Effector memory CD4-positive, alpha-beta T cell (primary cell): ENCODE measurements around the gene LGI4.

Source experiments
- DNase-seq, 3 donors: peaks; one replicate each; pipeline ENCODE4 v3.0.0-alpha.2; 2020
- H3K27ac ChIP-seq: 2 replicates; pipeline ENCODE4 v1.7.0; 2013; ENCODE audit warnings: mild to moderate bottlenecking, low read length, moderate library complexity; ENCODE audit not compliant: insufficient read depth, poor library complexity, severe bottlenecking
- H3K27me3 ChIP-seq: replicated peaks from 2 replicates; pipeline ENCODE4 v1.7.0; 2013; ENCODE audit warnings: mild to moderate bottlenecking, low read length; ENCODE audit not compliant: insufficient read depth, control insufficient read depth, poor library complexity, severe bottlenecking
- H3K36me3 ChIP-seq: 2 replicates; pipeline ENCODE4 v1.7.0; 2013; ENCODE audit warnings: mild to moderate bottlenecking, low read length, moderate library complexity; ENCODE audit not compliant: control insufficient read depth, insufficient read depth
- H3K4me1 ChIP-seq: 2 replicates; pipeline ENCODE4 v1.7.0; 2013; ENCODE audit warnings: low read length, mild to moderate bottlenecking; ENCODE audit not compliant: control insufficient read depth, insufficient read depth, poor library complexity, severe bottlenecking
- H3K4me3 ChIP-seq: 2 replicates; pipeline ENCODE4 v1.7.0; 2013; ENCODE audit warnings: low read length, low read depth, mild to moderate bottlenecking; ENCODE audit not compliant: insufficient read depth, poor library complexity, severe bottlenecking
- H3K9me3 ChIP-seq: 2 replicates; pipeline ENCODE4 v1.7.0; 2013; ENCODE audit warnings: mild to moderate bottlenecking, low read length, moderate library complexity; ENCODE audit not compliant: control insufficient read depth

LGI4 gene

DNA sequence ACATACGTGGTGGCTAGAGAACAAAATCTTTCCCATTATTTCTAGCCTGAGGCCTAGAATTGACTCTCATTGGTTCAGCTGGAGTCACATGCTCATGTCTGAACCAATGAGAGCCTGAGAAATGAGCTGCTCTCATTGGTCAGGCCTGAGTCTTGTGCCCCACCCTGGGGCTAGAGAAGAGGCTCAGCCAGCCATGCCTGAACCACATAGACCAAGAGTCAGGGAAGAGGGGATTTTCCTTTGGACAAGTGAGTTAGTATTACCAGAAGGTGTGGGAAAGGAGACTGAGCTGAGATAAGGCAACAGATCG is 26.5 kb upstream of the LGI4 start:
- no peak overlapping the region for H3K27ac ChIP-seq
- H3K36me3 ChIP-seq = peaks cover 96% of the 10 kb centered on the region
- no peaks in the 10 kb centered on the region for H3K27me3 ChIP-seq
- H3K4me3 ChIP-seq = no peak overlapping the region
- H3K9me3 ChIP-seq = peaks cover 10% of the 10 kb centered on the region
- peaks cover 14% of the 10 kb centered on the region for H3K4me1 ChIP-seq
- DNase-seq = no peak

DNA sequence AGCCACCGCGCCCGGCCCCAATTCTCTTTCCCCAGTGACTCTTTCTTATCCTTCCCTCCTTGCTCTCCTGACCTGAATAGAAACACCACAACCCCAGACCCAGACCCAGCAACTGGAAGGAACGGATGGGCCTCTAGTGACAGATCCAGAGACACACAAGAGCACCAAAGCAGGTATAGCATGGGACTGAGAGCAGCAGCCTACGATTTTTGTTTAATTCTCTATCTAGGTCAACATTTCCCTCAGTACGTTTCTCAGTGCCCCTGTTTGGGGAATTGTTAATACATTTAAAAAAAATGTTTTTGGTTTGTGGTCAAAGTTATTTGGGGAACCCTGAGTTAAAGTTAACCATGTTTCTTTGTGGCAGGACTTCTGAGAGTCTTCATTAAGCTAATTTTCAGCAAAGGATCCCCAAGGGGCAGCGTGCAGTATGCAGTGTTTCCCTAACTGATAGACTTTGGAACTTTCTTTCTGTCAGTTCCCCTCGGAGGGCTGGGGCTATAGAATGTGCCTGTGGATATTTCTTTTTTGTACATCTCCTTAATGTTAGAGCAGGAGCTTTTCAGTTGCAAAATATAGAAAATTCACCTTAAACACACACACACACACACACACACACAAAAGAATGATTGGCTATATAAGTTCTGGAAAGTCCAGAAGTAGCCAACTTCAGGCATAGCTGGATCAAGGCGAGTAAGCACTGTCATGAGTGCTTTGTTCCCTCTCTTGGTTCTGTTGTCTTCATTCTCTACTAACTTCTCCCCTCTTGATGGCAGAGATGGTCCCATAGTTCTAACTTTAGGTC is 26.0 kb upstream of the LGI4 start:
- peaks cover 5% of the 10 kb centered on the region for H3K9me3 ChIP-seq
- H3K36me3 ChIP-seq = peaks cover 96% of the 10 kb centered on the region
- no peak for DNase-seq
- H3K27ac ChIP-seq = no peak overlapping the region
- H3K4me3 ChIP-seq = no peak overlapping the region
- no peaks in the 10 kb centered on the region for H3K27me3 ChIP-seq
- peaks cover 19% of the 10 kb centered on the region for H3K4me1 ChIP-seq

DNA sequence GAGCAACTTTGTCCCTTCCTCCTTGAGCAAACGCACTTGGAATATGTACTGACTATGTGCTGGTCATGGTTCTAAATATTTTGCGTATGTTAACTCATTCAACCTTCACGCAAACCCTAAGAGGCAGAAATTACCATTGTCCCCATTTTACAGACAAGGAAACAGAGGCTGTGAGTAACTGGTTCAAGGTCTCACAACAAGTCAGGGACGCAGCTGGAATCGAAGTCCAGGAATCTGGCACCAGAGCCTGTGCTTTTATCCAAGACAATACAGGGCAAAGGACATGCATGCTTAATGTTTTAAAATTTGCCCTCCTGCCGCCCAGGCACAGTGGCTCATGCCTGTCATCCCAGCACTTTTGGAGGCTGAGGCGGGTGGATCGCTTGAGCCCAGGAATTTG is 24.7 kb upstream of the LGI4 start:
- H3K27ac ChIP-seq = no peak overlapping the region
- H3K4me1 ChIP-seq = peaks cover 23% of the 10 kb centered on the region
- H3K36me3 ChIP-seq = peaks cover 85% of the 10 kb centered on the region
- no peaks in the 10 kb centered on the region for H3K9me3 ChIP-seq
- H3K27me3 ChIP-seq = no peaks in the 10 kb centered on the region
- DNase-seq = no peak
- no peak overlapping the region for H3K4me3 ChIP-seq

DNA sequence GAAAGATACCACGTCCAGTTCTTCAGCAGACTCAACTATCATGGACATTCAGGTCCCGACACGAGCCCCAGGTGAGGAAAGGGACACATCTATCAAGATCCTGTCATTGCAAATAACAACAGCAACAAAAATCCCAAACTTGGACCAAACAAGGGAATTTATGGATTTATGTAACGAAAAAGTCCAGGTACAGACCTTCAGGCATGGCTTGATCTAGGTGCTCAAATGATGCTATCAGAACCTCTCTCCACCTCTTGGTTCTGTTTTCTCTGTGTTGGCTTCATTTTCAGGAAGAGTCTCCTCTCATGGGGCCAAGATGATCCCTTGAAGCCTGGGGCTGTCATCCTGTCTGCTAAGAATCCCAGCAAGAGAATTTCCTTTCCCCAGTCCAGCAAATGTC is 22.6 kb upstream of the LGI4 start:
- Histone ChIP-seq H3K36me3 (peaks cover 63% of the 10 kb centered on the region), H3K9me3 (no peaks in the 10 kb centered on the region), H3K27ac (peak overlapping the region; percentile 19), H3K4me1 (peaks cover 32% of the 10 kb centered on the region), H3K27me3 (no peaks in the 10 kb centered on the region), H3K4me3 (no peak overlapping the region)
- DNase-seq = no peak

DNA sequence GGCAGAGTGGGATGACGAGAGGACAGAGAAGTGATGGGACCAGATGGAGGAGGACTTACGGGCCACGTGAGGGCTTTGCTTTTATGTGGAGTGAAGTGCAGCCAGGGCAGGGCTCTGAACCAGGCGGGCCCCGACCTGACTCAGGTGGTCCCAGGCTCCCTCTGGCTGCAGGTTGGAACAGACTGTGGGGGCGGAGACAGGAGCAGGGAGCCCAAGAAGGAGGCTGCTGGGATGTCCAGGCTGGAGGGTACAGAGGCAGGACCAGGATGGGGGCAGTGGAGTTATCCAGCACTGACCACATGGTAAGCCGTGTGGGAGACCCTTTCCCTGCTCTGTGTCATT is 21.8 kb upstream of the LGI4 start:
- Histone ChIP-seq H3K9me3 (no peaks in the 10 kb centered on the region), H3K36me3 (peaks cover 55% of the 10 kb centered on the region), H3K27me3 (no peaks in the 10 kb centered on the region), H3K4me1 (peaks cover 32% of the 10 kb centered on the region), H3K27ac (peak overlapping the region; percentile 93), H3K4me3 (peak overlapping the region; percentile 15)
- no peak for DNase-seq

DNA sequence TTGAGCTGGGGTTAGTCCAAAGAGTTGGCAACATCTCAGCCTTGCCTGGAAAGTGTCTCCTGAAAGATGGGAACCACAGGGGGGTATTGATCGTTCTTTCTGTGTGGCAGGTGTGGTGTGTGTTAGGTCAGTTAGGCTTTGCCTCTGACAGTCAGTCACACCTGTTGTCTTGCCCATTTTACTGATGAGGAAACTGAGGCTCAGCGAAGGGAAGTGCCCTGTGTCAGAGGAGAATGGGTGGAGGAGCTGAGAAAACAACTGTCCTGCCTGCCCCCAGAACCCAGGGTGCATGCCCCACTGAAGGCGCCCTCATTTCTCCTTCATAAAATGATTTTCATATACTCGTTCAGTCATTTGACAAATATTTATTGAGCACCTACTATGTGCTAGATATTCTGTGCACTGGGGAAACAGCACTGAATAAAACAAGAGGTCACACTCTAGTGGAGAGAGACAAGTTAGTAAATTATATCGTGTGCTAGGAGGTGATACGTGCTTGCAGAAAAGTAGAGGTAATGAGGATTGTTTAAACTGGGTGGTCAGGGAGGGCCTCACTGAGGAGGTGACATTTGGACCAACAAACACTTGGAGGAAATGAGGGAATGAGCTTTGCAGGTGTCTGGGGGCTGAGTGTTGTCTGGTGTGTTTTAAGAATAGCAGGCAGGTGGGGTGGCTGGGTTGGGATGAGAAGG is 21.3 kb upstream of the LGI4 start:
- H3K4me3 ChIP-seq = peak overlapping the region; percentile 99
- DNase-seq = no peak
- peaks cover 50% of the 10 kb centered on the region for H3K36me3 ChIP-seq
- no peaks in the 10 kb centered on the region for H3K9me3 ChIP-seq
- no peaks in the 10 kb centered on the region for H3K27me3 ChIP-seq
- H3K4me1 ChIP-seq = peaks cover 32% of the 10 kb centered on the region
- H3K27ac ChIP-seq = peak overlapping the region; percentile 93

DNA sequence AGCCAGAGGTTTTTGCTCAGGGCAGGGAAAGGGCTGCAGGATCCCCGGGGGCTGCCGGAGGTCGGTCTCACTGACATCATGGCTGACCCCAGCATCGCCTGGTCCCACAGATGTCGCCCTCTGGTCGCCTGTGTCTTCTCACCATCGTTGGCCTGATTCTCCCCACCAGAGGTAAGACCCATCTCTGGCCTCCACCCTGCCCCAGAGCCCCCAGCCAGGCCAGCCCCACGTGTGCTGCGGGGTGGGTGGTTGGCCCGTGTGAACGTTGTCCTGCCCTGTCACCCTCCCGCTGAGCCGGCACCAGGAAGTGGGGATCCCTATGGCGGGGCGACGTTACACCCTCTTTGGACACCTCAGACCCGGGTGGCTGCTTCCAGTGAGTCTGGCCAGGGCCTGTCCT is 20.6 kb upstream of the LGI4 start:
- H3K27ac ChIP-seq = peak overlapping the region; percentile 93
- no peak for DNase-seq
- peaks cover 32% of the 10 kb centered on the region for H3K4me1 ChIP-seq
- no peaks in the 10 kb centered on the region for H3K9me3 ChIP-seq
- H3K4me3 ChIP-seq = peak overlapping the region; percentile 99
- peaks cover 43% of the 10 kb centered on the region for H3K36me3 ChIP-seq
- H3K27me3 ChIP-seq = no peaks in the 10 kb centered on the region

DNA sequence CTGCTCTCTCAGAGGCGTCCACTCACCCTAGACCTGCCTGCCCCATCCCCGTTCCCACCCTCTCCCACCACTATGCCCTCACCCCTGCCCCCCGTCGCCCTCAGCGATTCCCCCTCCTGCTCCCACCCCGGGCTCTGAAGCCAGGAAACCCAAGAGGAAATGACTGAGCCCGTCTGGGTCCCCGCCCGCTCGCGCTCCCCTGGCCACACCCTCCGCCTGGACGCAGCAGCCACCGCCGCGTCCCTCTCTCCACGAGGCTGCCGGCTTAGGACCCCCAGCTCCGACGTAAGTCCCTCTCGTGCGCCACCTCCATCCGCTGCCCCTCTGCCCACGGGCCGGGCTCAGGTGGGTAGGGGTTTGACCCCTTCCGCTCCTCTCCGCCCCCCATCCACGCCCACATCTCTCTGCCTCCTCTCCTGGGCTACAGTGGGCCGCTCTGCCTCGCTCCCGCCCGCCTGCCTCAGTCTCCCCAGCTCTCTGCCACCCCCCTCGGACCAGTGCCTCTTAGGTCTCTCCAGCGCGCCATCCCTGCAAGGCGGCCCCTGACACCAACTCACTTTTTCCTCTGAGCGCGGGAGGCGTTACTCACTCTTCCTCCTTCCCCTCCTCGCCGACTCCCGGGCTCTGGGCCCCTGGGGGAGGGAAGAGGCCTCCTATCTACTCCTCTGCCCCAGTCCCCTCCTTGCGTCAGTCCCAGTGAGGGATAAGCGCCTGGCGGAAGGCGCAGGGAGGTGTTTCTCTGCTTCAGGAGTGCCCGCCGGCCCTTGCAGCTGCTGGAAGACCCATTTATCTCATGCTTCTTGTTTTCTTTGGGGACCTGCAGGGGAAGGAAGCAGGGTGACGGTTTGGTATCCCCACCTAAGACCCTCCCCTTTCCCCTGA is 19.9 kb upstream of the LGI4 start, which contains the start of gene FXYD5:
Gene FXYD5 (plus strand): TSS at position 211 of the 882 bp plus-strand sequence. CDS start 816 bp downstream, outside the sequence.
- Histone ChIP-seq H3K27me3 (no peaks in the 10 kb centered on the region), H3K9me3 (no peaks in the 10 kb centered on the region), H3K4me3 (peak within 1 kb of the TSS; percentile 99), H3K27ac (peak within 1 kb of the TSS; percentile 93), H3K4me1 (peaks cover 32% of the 10 kb centered on the region), H3K36me3 (peaks cover 36% of the 10 kb centered on the region)
- peak; percentile 53 to 64 (median 58) for DNase-seq

DNA sequence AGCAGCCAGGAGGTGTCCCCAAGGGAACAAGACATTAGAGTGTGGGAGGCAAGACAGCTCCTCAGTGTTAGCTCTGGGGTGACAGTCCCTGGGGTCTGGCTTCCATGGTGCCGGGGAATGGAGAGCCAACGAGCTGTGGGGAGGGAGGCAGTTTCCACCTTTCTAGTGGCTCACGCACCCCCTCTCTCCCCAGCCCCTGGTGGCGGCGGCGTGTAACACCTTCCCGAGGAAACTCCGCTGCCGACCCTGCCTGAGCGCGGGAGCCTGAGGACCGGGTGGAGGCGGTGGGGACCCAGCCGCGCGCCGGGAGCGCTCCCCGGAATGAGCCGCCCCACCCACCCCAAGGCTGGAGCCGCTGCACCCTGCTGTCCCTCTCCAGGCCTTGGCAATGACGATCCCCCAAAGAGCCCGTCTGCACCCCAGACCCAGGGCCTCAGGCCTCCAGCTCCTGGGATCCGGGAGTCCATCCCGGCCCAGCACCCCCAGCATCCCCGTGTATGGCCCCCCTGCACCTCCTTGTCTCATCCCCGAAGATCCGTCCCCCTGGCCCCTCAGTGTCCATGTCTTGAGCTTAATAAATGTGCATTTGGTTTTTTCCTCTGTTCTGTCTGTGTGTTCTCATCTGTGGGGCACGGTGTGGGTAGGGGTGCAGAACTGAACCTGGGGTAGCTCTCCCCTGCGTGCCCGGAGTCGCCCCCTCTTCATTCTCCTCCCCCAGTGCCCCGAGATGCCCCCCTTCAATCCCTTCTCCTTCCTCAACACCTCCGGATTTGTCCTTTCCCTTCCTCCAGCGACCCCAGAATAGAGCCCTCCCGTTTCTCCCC is 19.1 kb upstream of the LGI4 start:
- peak overlapping the region; percentile 93 for H3K27ac ChIP-seq
- peaks cover 32% of the 10 kb centered on the region for H3K4me1 ChIP-seq
- peaks cover 28% of the 10 kb centered on the region for H3K36me3 ChIP-seq
- H3K4me3 ChIP-seq = peak overlapping the region; percentile 99
- DNase-seq = peak; percentile 46 to 65 (median 48)
- no peaks in the 10 kb centered on the region for H3K9me3 ChIP-seq
- H3K27me3 ChIP-seq = no peaks in the 10 kb centered on the region
